Naive thymus-derived CD4-positive, alpha-beta T cell (primary cell): ENCODE measurements around the gene IFT172. TPM values are rescaled to one million over a fixed set of nuclear protein-coding genes. Genes with fewer than 3 reads are reported as not detected.
A peak's percentile ranks its signal among the peaks of the same experiment; 100 is the strongest.

ENCODE experiments used
- ATAC-seq: fragments of 150-1000 bp; cut with Tn5 transposase; 2 replicates; pipeline ENCODE4 v1.10.0; 2021; ENCODE audit warnings: mild to moderate bottlenecking, moderate library complexity
- CTCF ChIA-PET: fragments of 350-600 bp; sonication (Branson Sonifier 250); formaldehyde crosslinking; loops from one replicate; lab custom pipeline; 2021; ENCODE audit warnings: antibody characterized with exemption; lab: Charles Lee
- POLR2A ChIA-PET: fragments of 350-600 bp; sonication (Branson Sonifier 250); formaldehyde crosslinking; loops from one replicate; lab custom pipeline; 2021; ENCODE audit warnings: antibody characterized with exemption, inconsistent platforms; lab: Charles Lee
- DNase-seq, 9 donors: peaks; one replicate each; pipeline versions ENCODE4 v3.0.0 to v3.0.0-alpha.2; 2020 to 2022; ENCODE audit warnings: mixed read lengths in 1 of 9
- H3K27ac ChIP-seq: one replicate; pipeline ENCODE4 v1.7.0; 2013; ENCODE audit warnings: mild to moderate bottlenecking, low read depth, low read length, moderate library complexity
- H3K27me3 ChIP-seq, 2 donors: one replicate each; pipeline ENCODE4 v1.7.0; 2013; ENCODE audit warnings: low read length in 2 of 2, mild to moderate bottlenecking in 2 of 2, moderate library complexity in 2 of 2; ENCODE audit not compliant: control insufficient read depth in 2 of 2, insufficient read depth in 2 of 2
- H3K36me3 ChIP-seq, 3 experiments: 1 replicate in 2 of 3; 2 replicates in 1 of 3; pipeline ENCODE4 v1.7.0; 2013; ENCODE audit warnings: low read length in 3 of 3, mild to moderate bottlenecking in 3 of 3, moderate library complexity in 1 of 3; ENCODE audit not compliant: insufficient read depth in 3 of 3, control insufficient read depth in 2 of 3
- H3K4me1 ChIP-seq, 2 donors: one replicate each; pipeline ENCODE4 v1.7.0; 2013; ENCODE audit warnings: low read length in 2 of 2, mild to moderate bottlenecking in 2 of 2, moderate library complexity in 1 of 2; ENCODE audit not compliant: control insufficient read depth in 2 of 2, insufficient read depth in 2 of 2
- H3K4me3 ChIP-seq: 2 replicates; pipeline ENCODE4 v1.7.0; 2013; ENCODE audit warnings: mild to moderate bottlenecking, low read length
- H3K9me3 ChIP-seq, 3 experiments: 1 replicate in 2 of 3; 2 replicates in 1 of 3; pipeline ENCODE4 v1.7.0; 2013; ENCODE audit warnings: low read length in 3 of 3; ENCODE audit not compliant: control insufficient read depth in 2 of 3
- H3K27ac Mint-ChIP-seq, 9 donors: one replicate each; pipeline ENCODE4 v1.8.0; 2020 to 2022; ENCODE audit warnings: mixed read lengths in 9 of 9, mild to moderate bottlenecking in 8 of 9, moderate library complexity in 5 of 9, inconsistent platforms in 2 of 9
- H3K27me3 Mint-ChIP-seq, 5 donors: one replicate each; pipeline ENCODE4 v1.8.0; 2021 to 2022; ENCODE audit warnings: mixed read lengths in 5 of 5, mild to moderate bottlenecking in 1 of 5
- H3K36me3 Mint-ChIP-seq, 5 donors: one replicate each; pipeline ENCODE4 v1.8.0; 2020 to 2022; ENCODE audit warnings: mixed read lengths in 5 of 5, mild to moderate bottlenecking in 3 of 5, inconsistent platforms in 1 of 5
- H3K4me1 Mint-ChIP-seq, 7 donors: one replicate each; pipeline ENCODE4 v1.8.0; 2020 to 2022; ENCODE audit warnings: mixed read lengths in 7 of 7, mild to moderate bottlenecking in 3 of 7, inconsistent platforms in 1 of 7
- H3K4me3 Mint-ChIP-seq, 10 donors: one replicate each; pipeline ENCODE4 v1.8.0; 2020 to 2022; ENCODE audit warnings: mild to moderate bottlenecking in 10 of 10, mixed read lengths in 10 of 10, moderate library complexity in 6 of 10, inconsistent platforms in 2 of 10
- H3K9me3 Mint-ChIP-seq, 11 donors: one replicate each; pipeline ENCODE4 v1.8.0; 2020 to 2022; ENCODE audit warnings: mixed read lengths in 11 of 11, mild to moderate bottlenecking in 4 of 11, inconsistent platforms in 1 of 11, moderate library complexity in 1 of 11
- intact Hi-C, 2 donors: fragments of 100-400 bp; cut with micrococcal nuclease; formaldehyde crosslinking; loops; one replicate each; pipeline ENCODE4 v1.15.1; 2023
- polyA plus RNA-seq, 2 donors: library from polyadenylated mRNA; unstranded; fragments of 300-500 nt; fragmentation: Illumina TruSeq; gene quantifications; one replicate each; pipeline ENCODE4 v1.2.3, GENCODE V29; 2021
- total RNA-seq, 6 experiments: library from RNA in 5 of 6; stranded (reverse) in 5 of 6; gene quantifications; 1 replicate in 5 of 6; 2 replicates in 1 of 6; pipeline ENCODE4 v1.2.3 and lab custom pipeline; 2021 to 2026

Gene IFT172
- total and polyA plus RNA-seq, 7 experiments from 2014 or later, result 1.4 to 35.8 (median 21.1) TPM

DNA sequence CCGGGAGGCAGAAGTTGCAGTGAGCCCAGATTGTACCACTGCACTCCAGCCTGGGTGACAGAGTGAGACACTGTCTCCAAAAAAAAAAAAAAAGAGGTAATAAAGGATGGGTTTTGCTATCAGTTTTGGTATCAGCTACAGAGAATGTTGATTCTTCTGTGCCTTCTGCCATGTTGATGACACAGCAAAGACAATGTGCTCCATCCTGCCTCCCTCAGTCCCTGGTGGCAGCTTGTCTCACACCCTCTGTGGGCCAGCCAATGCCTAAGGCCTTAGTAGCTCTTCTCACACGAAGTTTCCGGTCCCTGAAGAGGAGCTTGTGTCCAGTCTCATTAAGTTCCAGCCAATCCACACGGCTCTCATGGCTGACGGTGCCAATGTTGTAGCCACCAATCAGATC, 17.6 kb downstream of the IFT172 start:
- Histone ChIP-seq H3K27ac (no peak overlapping the region), H3K4me3 (no peak overlapping the region), H3K27me3 (no peaks in the 10 kb centered on the region), H3K4me1 (no peaks in the 10 kb centered on the region), H3K9me3 (no peaks in the 10 kb centered on the region), H3K36me3 (peaks cover 0 to 21% (median 0%) of the 10 kb centered on the region in 3 experiments)
- Mint-ChIP-seq H3K27me3 (no peaks in the 10 kb centered on the region), H3K9me3 (no peaks in the 10 kb centered on the region), H3K36me3 (peaks cover 0 to 37% (median 15%) of the 10 kb centered on the region in 5 donors), H3K4me3 (no peak overlapping the region), H3K4me1 (no peaks in the 10 kb centered on the region), H3K27ac (peak overlapping the region in 1 of 9 donors; percentile 26)
- DNase-seq, result no peak
- ChIA-PET CTCF (no interaction called here), POLR2A (interaction anchor here (0.5 kb wide), 1 partner anchor 1341 kb away, joined by 3 read pairs; no protein-coding TSS in a partner anchor)
- intact Hi-C loops, result no loop called here
- no peak for ATAC-seq

DNA sequence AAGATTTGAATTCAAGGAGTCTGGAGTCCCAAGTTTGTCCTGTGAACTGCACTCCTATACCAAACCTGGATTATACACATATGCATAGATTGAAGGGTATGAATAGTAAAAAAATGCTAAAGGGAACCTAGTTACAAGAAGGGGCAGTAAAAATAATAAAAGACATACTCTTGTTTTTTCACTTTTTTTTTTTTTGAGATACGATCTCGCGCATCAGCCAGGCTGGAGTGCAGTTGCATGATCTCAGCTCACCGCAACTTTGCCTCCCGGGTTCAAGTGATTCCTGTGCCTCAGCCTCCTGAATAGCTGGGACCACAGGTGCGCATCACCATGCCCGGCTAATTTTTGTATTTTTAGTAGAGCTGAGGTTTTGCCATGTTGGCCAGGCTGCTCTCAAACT, 25.1 kb downstream of the IFT172 start:
- Mint-ChIP-seq H3K27ac (no peak overlapping the region), H3K4me3 (no peak overlapping the region)

DNA sequence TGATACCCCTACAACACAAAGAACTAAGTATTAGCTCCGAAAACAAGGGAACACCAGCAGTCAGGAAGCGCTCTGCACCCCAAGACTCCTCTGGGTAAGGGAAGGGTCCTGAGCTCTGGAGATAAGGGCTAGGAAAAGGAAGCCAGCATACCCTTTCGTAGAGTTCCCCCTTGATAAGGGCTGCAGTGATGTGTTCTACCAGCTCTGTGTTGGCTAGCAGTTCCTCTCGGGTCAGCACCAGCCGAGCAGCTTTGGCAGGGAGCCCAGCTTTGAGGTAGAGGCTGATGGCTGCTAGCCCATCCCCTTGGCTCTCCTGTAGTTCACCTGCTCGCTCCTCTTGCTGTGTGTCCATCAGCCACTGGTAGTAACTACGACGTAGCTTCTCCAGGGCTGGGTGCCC, 28.4 kb downstream of the IFT172 start:
- ATAC-seq, result no peak
- Histone ChIP-seq H3K27ac (no peak overlapping the region), H3K4me1 (no peaks in the 10 kb centered on the region), H3K27me3 (no peaks in the 10 kb centered on the region), H3K4me3 (no peak overlapping the region), H3K9me3 (no peaks in the 10 kb centered on the region), H3K36me3 (peaks cover 0 to 28% (median 5%) of the 10 kb centered on the region in 3 experiments)
- DNase-seq, result no peak
- Mint-ChIP-seq H3K4me3 (no peak overlapping the region), H3K9me3 (peaks cover 0 to 1% (median 0%) of the 10 kb centered on the region in 11 donors), H3K36me3 (peaks cover 0 to 48% (median 19%) of the 10 kb centered on the region in 5 donors), H3K27ac (no peak overlapping the region), H3K27me3 (no peaks in the 10 kb centered on the region), H3K4me1 (peaks cover 0 to 3% (median 0%) of the 10 kb centered on the region in 7 donors)
- intact Hi-C loops, result no loop called here
- CTCF ChIA-PET, result no interaction called here
- POLR2A ChIA-PET, result no interaction called here

More for the DNA sequence above, 25.1 kb downstream of the IFT172 start:
- H3K27me3 ChIP-seq, result no peaks in the 10 kb centered on the region
- Mint-ChIP-seq H3K4me1 (no peaks in the 10 kb centered on the region), H3K27me3 (no peaks in the 10 kb centered on the region), H3K9me3 (peaks cover 0 to 1% (median 0%) of the 10 kb centered on the region in 11 donors), H3K36me3 (peaks cover 0 to 31% (median 11%) of the 10 kb centered on the region in 5 donors)
- no peaks in the 10 kb centered on the region for H3K4me1 ChIP-seq
- no peak for DNase-seq
- peaks cover 0 to 8% (median 5%) of the 10 kb centered on the region in 3 experiments for H3K36me3 ChIP-seq
- no peak for ATAC-seq
- H3K4me3 ChIP-seq, result no peak overlapping the region
- CTCF ChIA-PET, result no interaction called here
- no peaks in the 10 kb centered on the region for H3K9me3 ChIP-seq
- intact Hi-C loops, result no loop called here
- no peak overlapping the region for H3K27ac ChIP-seq
- POLR2A ChIA-PET, result no interaction called here

DNA sequence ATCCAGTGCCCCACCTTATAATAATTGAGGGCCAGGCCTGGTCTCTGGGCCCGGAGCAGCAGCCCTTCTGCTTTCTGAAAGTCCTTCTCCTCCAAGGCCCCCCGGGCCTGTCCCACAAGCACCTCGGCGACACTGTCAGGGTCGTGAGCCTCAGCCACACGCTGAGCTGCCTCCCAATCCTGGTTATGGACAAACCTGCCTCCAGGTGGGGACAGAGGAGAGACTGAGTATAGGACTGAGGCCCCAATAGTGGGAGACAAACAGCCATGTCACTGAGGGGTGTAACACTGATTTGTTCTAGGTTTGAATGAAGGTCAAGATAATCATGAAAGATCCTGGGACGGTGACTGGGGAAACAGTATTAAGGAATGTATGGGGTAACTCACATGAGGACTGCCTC, 35.6 kb downstream of the IFT172 start:
- POLR2A ChIA-PET, result interaction anchor here (0.5 to 0.6 kb wide), 2 partner anchors 51 to 152 kb away, joined by 3 read pairs; no protein-coding TSS in a partner anchor
- Histone ChIP-seq H3K27ac (no peak overlapping the region), H3K27me3 (no peaks in the 10 kb centered on the region), H3K9me3 (no peaks in the 10 kb centered on the region), H3K36me3 (peaks cover 0 to 48% (median 0%) of the 10 kb centered on the region in 3 experiments), H3K4me1 (no peaks in the 10 kb centered on the region), H3K4me3 (no peak overlapping the region)
- ATAC-seq, result no peak
- no peak for DNase-seq
- Mint-ChIP-seq H3K27ac (no peak overlapping the region), H3K27me3 (no peaks in the 10 kb centered on the region), H3K4me3 (no peak overlapping the region), H3K4me1 (peaks cover 0 to 3% (median 0%) of the 10 kb centered on the region in 7 donors), H3K9me3 (no peaks in the 10 kb centered on the region), H3K36me3 (peaks cover 2 to 53% (median 7%) of the 10 kb centered on the region in 5 donors)
- CTCF ChIA-PET, result no interaction called here
- intact Hi-C loops, result no loop called here

DNA sequence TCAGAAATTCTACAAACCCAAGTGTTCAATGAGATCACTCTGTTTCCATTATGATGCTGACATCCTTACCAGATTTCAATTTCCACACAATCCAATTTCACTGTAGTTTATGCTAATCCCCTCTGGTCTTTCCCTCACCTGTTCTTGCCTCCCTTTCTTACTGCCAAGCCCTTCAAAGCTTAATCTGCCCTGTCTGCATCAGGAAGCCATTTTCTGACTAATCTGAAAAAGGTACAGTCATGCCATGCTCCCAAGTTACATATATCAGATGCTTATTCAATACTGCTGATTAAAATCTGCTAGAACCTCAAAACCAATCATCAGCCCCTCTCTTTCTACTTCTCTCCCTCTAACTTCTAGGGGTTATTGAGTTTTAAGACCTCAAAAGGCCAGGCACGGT, 38.4 kb downstream of the IFT172 start:
- no peak overlapping the region for H3K4me3 Mint-ChIP-seq
- DNase-seq (no peak), ATAC-seq (no peak)
- ChIA-PET CTCF (no interaction called here), POLR2A (no interaction called here)
- H3K36me3 Mint-ChIP-seq, result peaks cover 0 to 50% (median 11%) of the 10 kb centered on the region in 5 donors
- intact Hi-C loops, result no loop called here
- no peak overlapping the region for H3K27ac ChIP-seq
- no peaks in the 10 kb centered on the region for H3K4me1 ChIP-seq
- no peaks in the 10 kb centered on the region for H3K9me3 Mint-ChIP-seq
- H3K27ac Mint-ChIP-seq, result peak overlapping the region in 2 of 9 donors; percentile 6 to 33
- no peak overlapping the region for H3K4me3 ChIP-seq
- peaks cover 0 to 4% (median 3%) of the 10 kb centered on the region in 7 donors for H3K4me1 Mint-ChIP-seq
- peaks cover 0 to 41% (median 0%) of the 10 kb centered on the region in 3 experiments for H3K36me3 ChIP-seq
- no peaks in the 10 kb centered on the region for H3K9me3 ChIP-seq
- H3K27me3 Mint-ChIP-seq, result no peaks in the 10 kb centered on the region
- H3K27me3 ChIP-seq, result no peaks in the 10 kb centered on the region

DNA sequence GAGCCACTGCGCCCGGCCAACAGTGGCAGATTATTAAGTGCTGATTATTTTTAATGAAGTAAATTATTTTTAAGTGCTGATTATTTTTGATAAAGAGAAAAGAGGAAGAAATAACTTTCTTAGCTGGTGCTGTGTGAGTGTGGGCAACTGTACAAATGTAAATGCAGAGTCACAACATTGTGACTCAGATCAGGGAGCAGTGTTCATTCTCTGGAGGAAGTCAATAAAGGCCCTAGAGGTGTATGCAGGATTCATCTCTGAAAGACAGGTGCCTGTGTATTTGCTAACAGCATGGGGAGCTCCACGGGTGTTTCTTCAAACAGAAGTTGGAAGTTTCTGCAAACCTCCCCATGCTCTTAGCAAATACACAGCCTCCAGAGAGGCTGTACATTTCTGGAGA, 41.2 kb downstream of the IFT172 start:
- intact Hi-C loops, result no loop called here
- H3K27ac ChIP-seq, result no peak overlapping the region
- no peaks in the 10 kb centered on the region for H3K27me3 Mint-ChIP-seq
- H3K9me3 ChIP-seq, result no peaks in the 10 kb centered on the region
- ChIA-PET CTCF (interaction anchor here (1.0 kb wide), 1 partner anchor 234 kb away, joined by 8 read pairs; no protein-coding TSS in a partner anchor), POLR2A (no interaction called here)
- no peaks in the 10 kb centered on the region for H3K9me3 Mint-ChIP-seq
- H3K4me1 Mint-ChIP-seq, result peaks cover 0 to 9% (median 7%) of the 10 kb centered on the region in 7 donors
- no peak overlapping the region for H3K4me3 Mint-ChIP-seq
- peaks cover under 1 to 38% (median 6%) of the 10 kb centered on the region in 5 donors for H3K36me3 Mint-ChIP-seq
- no peaks in the 10 kb centered on the region for H3K27me3 ChIP-seq
- H3K36me3 ChIP-seq, result peaks cover 0 to 41% (median 0%) of the 10 kb centered on the region in 3 experiments
- ATAC-seq (no peak), DNase-seq (no peak)
- H3K4me1 ChIP-seq, result no peaks in the 10 kb centered on the region
- H3K27ac Mint-ChIP-seq, result peak overlapping the region in 1 of 9 donors; percentile 8
- H3K4me3 ChIP-seq, result no peak overlapping the region

DNA sequence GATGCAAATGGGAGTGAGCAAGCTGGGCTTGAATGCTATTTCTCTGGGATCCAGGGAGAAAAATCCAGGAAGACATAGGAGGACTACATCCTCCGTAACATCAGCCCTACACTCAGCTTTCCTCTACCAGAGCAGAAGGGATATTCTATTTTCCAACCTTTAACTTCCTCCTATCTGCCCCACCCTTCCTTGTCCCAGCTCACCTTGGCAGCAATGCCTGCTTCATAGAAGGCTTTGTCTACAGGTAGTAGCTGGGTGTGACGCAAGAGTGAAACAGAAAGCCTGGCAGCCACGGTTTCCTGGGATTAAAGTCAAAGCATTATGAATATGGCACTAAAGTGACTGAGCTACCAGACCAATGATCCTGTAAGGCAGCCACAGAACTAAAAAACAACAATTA, 43.5 kb downstream of the IFT172 start:
- no peak for DNase-seq
- no peaks in the 10 kb centered on the region for H3K9me3 Mint-ChIP-seq
- H3K27ac Mint-ChIP-seq, result peak overlapping the region in 8 of 9 donors; percentile 2 to 86 (median 49)
- peaks cover 5 to 43% (median 14%) of the 10 kb centered on the region in 5 donors for H3K36me3 Mint-ChIP-seq
- intact Hi-C loops, result no loop called here
- H3K27me3 ChIP-seq, result no peaks in the 10 kb centered on the region
- H3K4me3 ChIP-seq, result no peak overlapping the region
- no peak for ATAC-seq
- H3K9me3 ChIP-seq, result no peaks in the 10 kb centered on the region
- POLR2A ChIA-PET, result interaction anchor here (0.6 to 1.2 kb wide), 2 partner anchors 18 to 25 kb away, joined by 3 to 4 read pairs; partner anchors contain the start of gene NRBP1
- H3K4me1 ChIP-seq, result no peaks in the 10 kb centered on the region
- no peak overlapping the region for H3K4me3 Mint-ChIP-seq
- H3K4me1 Mint-ChIP-seq, result peaks cover 0 to 13% (median 8%) of the 10 kb centered on the region in 7 donors
- H3K27ac ChIP-seq, result no peak overlapping the region
- CTCF ChIA-PET, result interaction anchor here (0.6 kb wide), 1 partner anchor 1552 kb away, joined by 4 read pairs; no protein-coding TSS in a partner anchor
- H3K36me3 ChIP-seq, result peaks cover 4 to 48% (median 7%) of the 10 kb centered on the region in 3 experiments
- no peaks in the 10 kb centered on the region for H3K27me3 Mint-ChIP-seq
